Measurements from ENCODE around the gene PREPL. TPM values are rescaled to one million over a fixed set of nuclear protein-coding genes. Genes with fewer than 3 reads are reported as not detected.
A peak's percentile ranks its signal among the peaks of the same experiment; 100 is the strongest.

PREPL gene
- total and polyA plus RNA-seq, 2 of the 13 experiments (the other 11 are each of a cell fraction or from before 2014, with no cell fraction given), result 19.7 to 34.3 TPM

- TF ChIP-seq SNAPC4 (CRISPR knock-in tag; IDR thresholded peaks at IDR 0.05), result peak; percentile 94
- TF ChIP-seq ATF3 (CRISPR knock-in tag; IDR thresholded peaks at IDR 0.05), result peak; percentile 64; the same call in 1 of the 2 replicates
- TF ChIP-seq TAF15 (IDR thresholded peaks at IDR 0.05; ENCODE audit: low read depth, low read length, poor library complexity, severe bottlenecking), result peak; percentile 97
- TF ChIP-seq HNRNPUL1 (IDR thresholded peaks at IDR 0.05; ENCODE audit: low read depth, low read length), result no peak
- TF ChIP-seq GZF1 (CRISPR knock-in tag; IDR thresholded peaks at IDR 0.05), result no peak; the same call in 1 of the 2 replicates
- TF ChIP-seq ZNF501 (CRISPR knock-in tag; IDR thresholded peaks at IDR 0.05), result peak; percentile 88
- TF ChIP-seq ZNF749 (CRISPR knock-in tag; IDR thresholded peaks at IDR 0.05; ENCODE audit: borderline replicate concordance), result peak; percentile 76
- TF ChIP-seq ZC3H4 (CRISPR knock-in tag; IDR thresholded peaks at IDR 0.05; ENCODE audit: borderline replicate concordance), result no peak
- TF ChIP-seq PPARG (CRISPR knock-in tag; conservative IDR thresholded peaks at IDR 0.05), result no peak; the same call in 1 of the 2 replicates
- TF ChIP-seq NFE2 (CRISPR knock-in tag; IDR thresholded peaks at IDR 0.05), result no peak; the same call in 1 of the 2 replicates
- TF ChIP-seq, protein P1, sequence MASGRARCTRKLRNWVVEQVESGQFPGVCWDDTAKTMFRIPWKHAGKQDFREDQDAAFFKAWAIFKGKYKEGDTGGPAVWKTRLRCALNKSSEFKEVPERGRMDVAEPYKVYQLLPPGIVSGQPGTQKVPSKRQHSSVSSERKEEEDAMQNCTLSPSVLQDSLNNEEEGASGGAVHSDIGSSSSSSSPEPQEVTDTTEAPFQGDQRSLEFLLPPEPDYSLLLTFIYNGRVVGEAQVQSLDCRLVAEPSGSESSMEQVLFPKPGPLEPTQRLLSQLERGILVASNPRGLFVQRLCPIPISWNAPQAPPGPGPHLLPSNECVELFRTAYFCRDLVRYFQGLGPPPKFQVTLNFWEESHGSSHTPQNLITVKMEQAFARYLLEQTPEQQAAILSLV (CRISPR knock-in tag; IDR thresholded peaks at IDR 0.05; ENCODE audit: borderline replicate concordance), result peak; percentile 53; the same call in 1 of the 2 replicates
- TF ChIP-seq, protein P2, sequence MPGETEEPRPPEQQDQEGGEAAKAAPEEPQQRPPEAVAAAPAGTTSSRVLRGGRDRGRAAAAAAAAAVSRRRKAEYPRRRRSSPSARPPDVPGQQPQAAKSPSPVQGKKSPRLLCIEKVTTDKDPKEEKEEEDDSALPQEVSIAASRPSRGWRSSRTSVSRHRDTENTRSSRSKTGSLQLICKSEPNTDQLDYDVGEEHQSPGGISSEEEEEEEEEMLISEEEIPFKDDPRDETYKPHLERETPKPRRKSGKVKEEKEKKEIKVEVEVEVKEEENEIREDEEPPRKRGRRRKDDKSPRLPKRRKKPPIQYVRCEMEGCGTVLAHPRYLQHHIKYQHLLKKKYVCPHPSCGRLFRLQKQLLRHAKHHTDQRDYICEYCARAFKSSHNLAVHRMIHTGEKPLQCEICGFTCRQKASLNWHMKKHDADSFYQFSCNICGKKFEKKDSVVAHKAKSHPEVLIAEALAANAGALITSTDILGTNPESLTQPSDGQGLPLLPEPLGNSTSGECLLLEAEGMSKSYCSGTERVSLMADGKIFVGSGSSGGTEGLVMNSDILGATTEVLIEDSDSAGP (CRISPR knock-in tag; IDR thresholded peaks at IDR 0.05; ENCODE audit: borderline replicate concordance), result peak; percentile 92; the same call in 1 of the 2 replicates
- TF ChIP-seq KDM4B (CRISPR knock-in tag; IDR thresholded peaks at IDR 0.05), result peak; percentile 60; the same call in 1 of the 2 replicates
- 0 out of 2 replicates have a peak, but pooled peaks have one; percentile 45 for TF ChIP-seq MIXL1 (CRISPR knock-in tag; IDR thresholded peaks at IDR 0.05)
- no peak for TF ChIP-seq ZNF234 (CRISPR knock-in tag; conservative IDR thresholded peaks at IDR 0.05)
- peak; percentile 99 for TF ChIP-seq HOXA3 (CRISPR knock-in tag; IDR thresholded peaks at IDR 0.05)
- TF ChIP-seq, protein P3, sequence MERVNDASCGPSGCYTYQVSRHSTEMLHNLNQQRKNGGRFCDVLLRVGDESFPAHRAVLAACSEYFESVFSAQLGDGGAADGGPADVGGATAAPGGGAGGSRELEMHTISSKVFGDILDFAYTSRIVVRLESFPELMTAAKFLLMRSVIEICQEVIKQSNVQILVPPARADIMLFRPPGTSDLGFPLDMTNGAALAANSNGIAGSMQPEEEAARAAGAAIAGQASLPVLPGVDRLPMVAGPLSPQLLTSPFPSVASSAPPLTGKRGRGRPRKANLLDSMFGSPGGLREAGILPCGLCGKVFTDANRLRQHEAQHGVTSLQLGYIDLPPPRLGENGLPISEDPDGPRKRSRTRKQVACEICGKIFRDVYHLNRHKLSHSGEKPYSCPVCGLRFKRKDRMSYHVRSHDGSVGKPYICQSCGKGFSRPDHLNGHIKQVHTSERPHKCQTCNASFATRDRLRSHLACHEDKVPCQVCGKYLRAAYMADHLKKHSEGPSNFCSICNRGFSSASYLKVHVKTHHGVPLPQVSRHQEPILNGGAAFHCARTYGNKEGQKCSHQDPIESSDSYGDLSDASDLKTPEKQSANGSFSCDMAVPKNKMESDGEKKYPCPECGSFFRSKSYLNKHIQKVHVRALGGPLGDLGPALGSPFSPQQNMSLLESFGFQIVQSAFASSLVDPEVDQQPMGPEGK (CRISPR knock-in tag; IDR thresholded peaks at IDR 0.05), result peak; percentile 33
- TF ChIP-seq ZSCAN29 (CRISPR knock-in tag; conservative IDR thresholded peaks at IDR 0.05), result peak; percentile 67; the same call in 1 of the 2 replicates
Measured at GRCh38 chr2:44361330-44362206, at the start of gene PREPL, which contains the start of gene CAMKMT (continued).
